AG09309 (cell line): ENCODE results near the gene CD8B2.
"Not testable (repeated sequence)": the region's sequence is repeated elsewhere in the genome, so short reads cannot be mapped to it uniquely, and the experiment has no call there.

ENCODE experiments used
- DNase-seq: peaks from one replicate; pipeline ENCODE4 v3.0.0-alpha.2; 2010; ENCODE audit warnings: low read depth
- H3K4me3 ChIP-seq: 2 replicates; pipeline ENCODE4 v1.5.1; 2011; ENCODE audit warnings: mild to moderate bottlenecking, low read depth, low read length, moderate library complexity; ENCODE audit not compliant: control insufficient read depth
- TF ChIP-seq, protein P1 (sequence below): IDR thresholded peaks from 2 replicates; pipeline ENCODE4 v1.5.1; 2011; ENCODE audit warnings: mild to moderate bottlenecking, low read depth, low read length, inconsistent platforms; ENCODE audit not compliant: insufficient read depth, control insufficient read depth; ENCODE audit errors: missing control alignments

Gene CD8B2

DNA sequence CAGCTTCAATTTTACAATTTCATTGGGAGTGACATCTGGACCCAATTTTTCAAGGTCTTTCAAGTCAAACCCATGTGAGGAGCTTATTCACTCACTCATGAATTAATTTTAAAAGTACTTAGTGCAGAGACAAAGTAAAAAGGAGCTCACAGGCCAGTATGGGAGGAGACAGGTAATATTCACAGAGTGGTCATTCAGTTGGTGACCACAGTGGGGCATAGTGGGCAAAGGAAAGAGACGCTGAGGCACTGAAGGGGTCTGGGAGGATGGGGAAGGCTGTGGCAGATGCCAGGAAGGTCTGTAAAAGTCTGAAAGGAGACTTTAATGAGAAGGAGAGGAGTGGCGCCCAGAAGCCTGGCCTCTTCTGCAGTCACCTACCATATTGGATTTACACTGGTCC, 76.0 kb downstream of the CD8B2 start:
- no peak for DNase-seq
- H3K4me3 ChIP-seq: no peak overlapping the region
- TF ChIP-seq, protein P1, sequence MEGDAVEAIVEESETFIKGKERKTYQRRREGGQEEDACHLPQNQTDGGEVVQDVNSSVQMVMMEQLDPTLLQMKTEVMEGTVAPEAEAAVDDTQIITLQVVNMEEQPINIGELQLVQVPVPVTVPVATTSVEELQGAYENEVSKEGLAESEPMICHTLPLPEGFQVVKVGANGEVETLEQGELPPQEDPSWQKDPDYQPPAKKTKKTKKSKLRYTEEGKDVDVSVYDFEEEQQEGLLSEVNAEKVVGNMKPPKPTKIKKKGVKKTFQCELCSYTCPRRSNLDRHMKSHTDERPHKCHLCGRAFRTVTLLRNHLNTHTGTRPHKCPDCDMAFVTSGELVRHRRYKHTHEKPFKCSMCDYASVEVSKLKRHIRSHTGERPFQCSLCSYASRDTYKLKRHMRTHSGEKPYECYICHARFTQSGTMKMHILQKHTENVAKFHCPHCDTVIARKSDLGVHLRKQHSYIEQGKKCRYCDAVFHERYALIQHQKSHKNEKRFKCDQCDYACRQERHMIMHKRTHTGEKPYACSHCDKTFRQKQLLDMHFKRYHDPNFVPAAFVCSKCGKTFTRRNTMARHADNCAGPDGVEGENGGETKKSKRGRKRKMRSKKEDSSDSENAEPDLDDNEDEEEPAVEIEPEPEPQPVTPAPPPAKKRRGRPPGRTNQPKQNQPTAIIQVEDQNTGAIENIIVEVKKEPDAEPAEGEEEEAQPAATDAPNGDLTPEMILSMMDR: peak; percentile 10

DNA sequence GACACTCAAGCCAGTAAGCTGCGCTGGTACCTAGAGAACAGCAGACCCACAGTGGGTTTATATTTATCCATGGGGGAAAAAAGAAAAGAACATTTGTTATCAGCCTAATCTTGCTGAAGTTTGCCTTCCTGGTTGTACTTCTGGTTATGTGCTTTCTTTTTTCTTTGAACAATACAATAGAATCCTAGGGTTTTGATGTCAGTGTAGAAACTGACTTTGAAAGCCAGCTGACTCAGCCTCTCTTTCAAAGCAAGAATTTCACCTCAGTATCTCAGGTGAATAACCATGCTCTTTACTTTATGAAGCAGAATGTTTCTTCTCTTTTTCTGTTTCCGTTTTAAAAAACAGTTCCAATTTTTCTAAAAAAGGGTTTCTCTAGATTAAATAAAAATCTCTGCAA, 78.4 kb downstream of the CD8B2 start:
- DNase-seq: no peak
- TF ChIP-seq, protein P1: no peak

DNA sequence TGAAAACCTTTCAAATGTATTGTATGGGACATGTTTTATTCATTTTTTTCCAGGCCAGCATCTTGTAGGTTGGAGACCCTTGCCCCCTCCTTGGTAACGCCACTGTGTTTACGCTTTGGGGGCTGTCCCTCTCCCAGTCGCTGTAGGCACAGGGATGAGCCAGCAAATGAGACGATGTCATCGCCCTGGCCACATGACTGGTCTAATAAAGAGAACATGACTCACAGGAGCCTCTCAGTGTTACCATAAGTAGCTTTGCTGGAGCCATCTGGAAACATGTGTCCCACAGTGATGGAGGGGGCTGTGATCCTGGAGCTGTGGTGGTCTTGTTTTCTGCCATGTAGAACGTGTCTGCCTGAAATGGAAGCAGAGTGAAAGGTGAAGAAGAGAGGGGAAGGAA, 78.9 kb downstream of the CD8B2 start:
- no peak for DNase-seq
- no peak overlapping the region for H3K4me3 ChIP-seq
- TF ChIP-seq, protein P1: no peak

More for the DNA sequence above, 78.4 kb downstream of the CD8B2 start:
- no peak overlapping the region for H3K4me3 ChIP-seq

DNA sequence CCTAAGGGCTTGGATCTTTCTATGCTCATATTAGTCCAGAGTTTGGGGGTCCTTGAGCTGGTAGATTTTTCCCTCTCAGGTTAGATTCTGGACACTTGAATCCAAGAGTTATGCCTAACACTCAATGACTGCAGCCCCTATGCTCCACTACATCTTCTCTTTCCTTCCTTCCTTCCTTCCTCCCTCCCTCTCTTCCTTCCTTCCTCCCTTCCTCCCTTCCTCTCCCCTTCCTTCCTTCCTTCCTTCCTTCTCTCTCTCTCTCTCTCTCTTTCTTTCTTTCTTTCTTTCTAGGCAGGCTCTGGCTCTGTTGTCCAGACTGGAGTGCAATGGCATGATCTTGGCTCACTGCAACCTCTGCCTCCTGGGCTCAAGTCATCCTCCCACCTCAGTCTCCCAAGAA, 79.3 kb downstream of the CD8B2 start:
- H3K4me3 ChIP-seq, DNase-seq: not testable (repeated sequence)

DNA sequence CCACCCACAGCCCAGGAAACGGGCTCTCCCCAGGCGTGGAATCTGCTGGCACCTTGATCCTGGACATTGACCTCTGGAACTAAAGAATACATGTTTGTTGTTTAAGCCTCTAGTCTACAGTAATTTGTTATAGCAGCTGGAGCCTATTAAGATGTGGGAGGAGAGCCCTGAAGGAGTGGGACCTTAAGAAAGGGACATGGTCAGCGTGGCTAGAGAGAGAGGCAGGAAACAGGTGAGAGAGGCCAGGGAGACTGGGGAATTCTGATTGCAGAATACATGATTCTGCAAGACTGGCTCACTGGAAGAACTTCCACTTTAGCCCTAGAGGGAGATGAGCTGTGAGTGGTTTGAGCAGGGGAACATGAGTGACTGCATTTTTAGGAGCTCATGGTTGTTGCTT, 83.2 kb downstream of the CD8B2 start:
- TF ChIP-seq, protein P1: no peak
- no peak for DNase-seq
- no peak overlapping the region for H3K4me3 ChIP-seq
